Esophagus squamous epithelium (tissue), 4 donors: Measurements from ENCODE around the gene FAM200A.

Source experiments
- CTCF ChIP-seq, 6 experiments: fragments of 450-650 bp in 4 of 6; fragments of 200-600 bp in 2 of 6; sonication (generic) in 2 of 6; IDR thresholded peaks; one replicate each; pipeline ENCODE4 v1.5.1; 2016 to 2019; ENCODE audit warnings: antibody characterized with exemption in 6 of 6, mild to moderate bottlenecking in 4 of 6, moderate library complexity in 4 of 6
- POLR2A ChIP-seq, 4 donors: fragments of 450-650 bp; IDR thresholded peaks; one replicate each; pipeline ENCODE4 v1.6.1; 2017; ENCODE audit warnings: antibody characterized with exemption in 4 of 4, mild to moderate bottlenecking in 4 of 4, moderate library complexity in 3 of 4

GRCh38 chr7:99588868-99589267 lies 37.0 kb upstream of the FAM200A start:
- TF ChIP-seq POLR2A (IDR thresholded peaks at IDR 0.05) (no peak), CTCF (IDR thresholded peaks at IDR 0.05) (no peak)
